ENCODE data around the gene LAMA3. TPM values are rescaled to one million over a fixed set of nuclear protein-coding genes. Genes with fewer than 3 reads are reported as not detected.

Gene LAMA3
- total RNA-seq, 8 experiments from 2014 or later, result 0.22 to 20.5 (median 1.9) TPM

DNA sequence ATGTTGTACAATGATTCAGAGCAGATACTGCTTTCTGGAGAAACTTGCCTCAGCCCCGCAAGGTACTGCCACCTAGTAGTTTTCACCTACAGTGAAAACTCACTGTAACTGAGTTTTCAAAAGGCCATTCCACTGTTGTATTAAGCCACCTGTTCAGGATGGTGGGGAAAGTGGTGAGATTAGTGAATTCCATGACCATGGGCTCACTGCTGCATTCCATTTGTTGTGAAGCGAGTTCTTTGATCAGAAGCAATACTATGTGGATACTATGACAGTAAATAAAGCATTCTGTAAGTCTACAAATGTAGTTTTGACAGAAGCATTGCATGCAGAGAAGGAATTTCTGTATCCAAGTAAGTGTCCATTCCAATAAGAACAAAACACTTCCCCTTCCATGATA, 113.6 kb downstream of the LAMA3 start:
- H3K4me1 ChIP-seq (replicated peaks in 1 of 2), result no peaks in the 10 kb centered on the region
- no peak overlapping the region for H3K4me3 ChIP-seq
- ATAC-seq (replicated peaks in 6 of 8), result no peak
- no peak overlapping the region for H3K27ac ChIP-seq
- 70 to 100% (median 90%) methylated on average over 1 to 2 of the region's 2 CpGs; no CpG with 5 or more reads in 4 of the 10 experiments for WGBS, 10 experiments
- in situ Hi-C loops (cut with MboI; ENCODE audit: low pct_unique_long_range_greater_than_20kb in 2 of 9, low sequenced_read_pairs in 9 of 9, unreplicated experiment in 9 of 9), result loop anchor here in 2 of 9 experiments (25.0 kb wide), 4 partner anchors 91 to 191 kb away; no protein-coding TSS in a partner anchor

DNA sequence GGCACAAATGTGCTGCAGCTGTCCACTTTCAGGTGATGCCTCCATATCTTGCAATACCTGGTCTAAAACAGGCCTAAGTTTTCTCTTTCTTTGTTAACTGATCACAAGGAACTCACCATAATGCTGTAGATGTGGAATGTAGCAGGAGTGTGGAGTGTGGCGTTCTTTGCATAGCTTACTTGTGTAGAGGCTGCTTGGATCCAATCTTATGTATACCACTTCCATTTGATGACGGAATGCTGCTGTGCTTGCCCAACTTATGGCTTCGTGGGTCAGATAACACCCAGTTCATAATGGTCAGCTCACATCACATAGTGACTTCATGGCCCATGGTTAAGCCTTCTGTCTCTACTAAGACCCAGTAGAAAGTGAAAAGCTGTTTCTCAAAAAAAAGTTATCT, 114.5 kb downstream of the LAMA3 start:
- H3K4me3 ChIP-seq, result no peak overlapping the region
- in situ Hi-C loops (cut with MboI; ENCODE audit: low pct_unique_long_range_greater_than_20kb in 2 of 9, low sequenced_read_pairs in 9 of 9, unreplicated experiment in 9 of 9), result loop anchor here in 2 of 9 experiments (25.0 kb wide), 4 partner anchors 91 to 191 kb away; no protein-coding TSS in a partner anchor
- 40 to 100% (median 85%) methylated on average over 1 to 3 of the region's 3 CpGs; no CpG with 5 or more reads in 2 of the 10 experiments for WGBS, 10 experiments
- no peak for ATAC-seq (replicated peaks in 6 of 8)
- H3K27ac ChIP-seq, result no peak overlapping the region
- no peaks in the 10 kb centered on the region for H3K4me1 ChIP-seq (replicated peaks in 1 of 2)

DNA sequence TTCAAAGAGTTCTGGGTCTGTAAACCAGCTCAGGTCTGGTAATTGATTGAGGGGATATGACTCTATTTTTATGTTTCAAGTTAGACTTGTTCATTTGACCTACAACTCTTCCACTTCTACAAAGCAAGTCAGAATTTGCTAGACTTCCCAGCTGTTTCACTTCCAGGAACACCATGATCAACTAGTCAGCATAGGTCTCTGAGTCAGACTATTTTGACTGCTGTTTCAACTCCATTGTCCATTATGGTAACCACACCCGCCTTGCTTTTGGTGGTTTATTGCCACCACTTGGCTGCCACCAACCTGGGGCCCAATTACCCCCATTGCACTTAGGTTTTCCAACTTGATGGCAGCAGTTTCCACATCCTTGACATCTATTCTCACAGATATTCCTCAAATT, 116.6 kb downstream of the LAMA3 start:
- in situ Hi-C loops (cut with MboI; ENCODE audit: low pct_unique_long_range_greater_than_20kb in 2 of 9, low sequenced_read_pairs in 9 of 9, unreplicated experiment in 9 of 9), result loop anchor here in 2 of 9 experiments (25.0 kb wide), 4 partner anchors 94 to 194 kb away; no protein-coding TSS in a partner anchor
- Histone ChIP-seq H3K27ac (no peak overlapping the region), H3K4me1 (replicated peaks in 1 of 2) (no peaks in the 10 kb centered on the region), H3K4me3 (no peak overlapping the region)
- ATAC-seq (replicated peaks in 6 of 8), result peak in 2 of 8 experiments; percentile 58 to 78
- 57 to 89% (median 63%) methylated on average over 1 of the region's 1 CpG; no CpG with 5 or more reads in 4 of the 10 experiments for WGBS, 10 experiments

DNA sequence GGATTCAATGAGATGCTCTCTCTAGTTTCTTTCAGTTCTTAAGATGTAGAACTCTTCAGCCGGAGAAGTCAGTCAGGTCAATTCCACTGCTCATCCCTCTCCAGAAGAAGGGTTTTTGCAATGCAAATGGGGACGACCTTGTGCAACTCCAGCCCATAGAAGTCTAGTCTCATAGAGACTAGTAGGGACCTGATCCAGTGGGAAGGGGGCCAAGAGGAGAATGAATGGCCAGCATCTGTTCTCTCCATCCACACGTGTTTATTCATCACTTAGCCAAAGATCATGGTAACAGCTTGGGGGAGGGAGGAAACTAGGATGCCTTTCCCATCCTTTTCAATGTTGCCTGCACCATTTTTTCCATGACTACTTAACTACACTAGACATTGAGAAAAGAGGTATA, 120.2 kb downstream of the LAMA3 start:
- H3K4me3 ChIP-seq, result no peak overlapping the region
- peak in 3 of 8 experiments; percentile 67 to 95 (median 90) for ATAC-seq (replicated peaks in 6 of 8)
- in situ Hi-C loops (cut with MboI; ENCODE audit: low pct_unique_long_range_greater_than_20kb in 2 of 9, low sequenced_read_pairs in 9 of 9, unreplicated experiment in 9 of 9), result loop anchor here in 2 of 9 experiments (25.0 kb wide), 4 partner anchors 97 to 197 kb away; no protein-coding TSS in a partner anchor
- 0 to 100% (median 28%) methylated on average over 1 to 3 of the region's 3 CpGs; no CpG with 5 or more reads in 3 of the 10 experiments for WGBS, 10 experiments
- H3K27ac ChIP-seq, result no peak overlapping the region
- no peaks in the 10 kb centered on the region for H3K4me1 ChIP-seq (replicated peaks in 1 of 2)

DNA sequence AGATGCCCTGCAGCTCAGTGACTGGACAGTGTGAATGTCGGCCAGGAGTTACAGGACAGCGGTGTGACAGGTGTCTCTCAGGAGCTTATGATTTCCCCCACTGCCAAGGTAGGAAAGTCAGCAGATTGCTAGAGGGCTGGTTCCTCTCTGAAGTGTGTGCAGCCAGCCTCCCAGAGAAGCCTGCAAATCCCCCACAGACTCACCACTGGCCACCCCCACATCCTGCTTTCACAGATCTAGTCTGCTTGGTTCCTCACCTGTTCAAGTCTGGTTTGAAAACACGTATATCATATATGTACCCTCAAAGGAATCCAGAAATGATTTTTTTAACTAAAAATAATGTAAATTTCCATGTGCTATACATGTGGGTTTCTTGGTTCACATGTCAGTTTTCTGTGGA, 121.1 kb downstream of the LAMA3 start:
- ATAC-seq (replicated peaks in 6 of 8), result no peak
- H3K27ac ChIP-seq, result no peak overlapping the region
- WGBS, 10 experiments, result 57 to 93% (median 80%) methylated on average over 1 to 3 of the region's 3 CpGs; no CpG with 5 or more reads in 6 of the 10 experiments
- no peak overlapping the region for H3K4me3 ChIP-seq
- in situ Hi-C loops (cut with MboI; ENCODE audit: low pct_unique_long_range_greater_than_20kb in 2 of 9, low sequenced_read_pairs in 9 of 9, unreplicated experiment in 9 of 9), result loop anchor here in 2 of 9 experiments (25.0 kb wide), 4 partner anchors 98 to 198 kb away; no protein-coding TSS in a partner anchor
- H3K4me1 ChIP-seq (replicated peaks in 1 of 2), result no peaks in the 10 kb centered on the region

DNA sequence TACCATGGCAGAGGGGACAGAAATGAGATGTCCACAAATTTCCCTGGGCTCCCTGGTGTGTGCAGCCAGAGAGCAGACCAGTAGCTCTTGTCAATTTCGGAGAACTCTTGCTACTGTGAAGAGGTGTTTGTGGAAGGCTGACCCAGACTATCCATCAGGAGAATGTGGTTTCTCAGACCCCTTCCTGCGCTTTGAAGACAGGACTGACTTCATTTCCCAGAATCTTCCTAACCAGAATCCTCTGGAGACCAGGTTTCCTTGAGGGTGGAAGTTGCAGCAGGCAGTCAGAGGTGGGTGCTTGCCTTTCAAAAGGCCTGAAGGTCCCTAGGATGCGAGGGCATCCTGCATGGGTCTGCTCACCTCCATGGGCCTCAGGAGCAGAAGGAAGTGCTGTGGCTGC, 121.9 kb downstream of the LAMA3 start:
- H3K27ac ChIP-seq, result no peak overlapping the region
- H3K4me3 ChIP-seq, result no peak overlapping the region
- in situ Hi-C loops (cut with MboI; ENCODE audit: low pct_unique_long_range_greater_than_20kb in 2 of 9, low sequenced_read_pairs in 9 of 9, unreplicated experiment in 9 of 9), result loop anchor here in 2 of 9 experiments (25.0 kb wide), 4 partner anchors 99 to 199 kb away; no protein-coding TSS in a partner anchor
- ATAC-seq (replicated peaks in 6 of 8), result no peak
- no peaks in the 10 kb centered on the region for H3K4me1 ChIP-seq (replicated peaks in 1 of 2)
- WGBS, 10 experiments, result 72 to 80% (median 80%) methylated on average over 1 to 2 of the region's 3 CpGs; no CpG with 5 or more reads in 7 of the 10 experiments

DNA sequence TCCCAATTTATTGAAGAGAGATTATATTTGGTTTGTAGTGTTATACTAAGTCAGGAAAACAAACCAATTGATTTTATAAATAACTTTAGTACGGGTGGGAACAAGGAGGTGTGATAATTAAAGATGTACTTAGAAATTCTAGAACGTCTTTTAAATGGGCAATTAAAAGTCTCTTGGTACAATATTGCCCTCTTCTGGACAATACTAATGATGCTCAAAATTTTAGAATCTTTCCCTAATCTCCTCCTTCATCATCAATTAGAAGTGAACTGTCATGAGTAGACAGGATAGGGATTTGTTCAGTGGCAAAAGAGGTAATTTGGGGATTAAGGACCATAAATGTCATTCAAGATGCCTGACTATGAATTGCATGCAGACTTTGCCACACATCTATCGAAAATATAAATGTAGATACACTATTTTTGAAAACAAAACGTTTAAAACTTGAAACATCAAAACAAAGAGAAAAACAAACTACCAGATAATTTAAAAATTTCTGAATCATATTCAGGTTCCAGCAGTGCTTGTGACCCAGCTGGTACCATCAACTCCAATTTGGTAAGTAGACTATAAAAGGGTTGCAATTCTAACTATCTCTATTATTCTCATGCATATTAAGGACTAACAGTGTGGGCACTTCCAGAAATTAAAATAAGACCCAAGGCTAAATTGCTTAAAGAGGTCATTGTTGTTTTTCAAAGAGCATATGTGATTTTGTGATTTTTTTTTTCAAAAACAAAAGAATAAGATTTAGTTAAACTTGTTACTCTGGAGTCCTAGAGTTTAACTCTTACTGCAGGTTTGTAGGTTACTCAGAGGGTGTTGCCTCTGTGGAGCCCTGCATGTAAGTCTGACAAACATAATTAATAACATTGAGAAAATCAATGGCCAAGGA, 123.5 kb downstream of the LAMA3 start:
- Histone ChIP-seq H3K27ac (no peak overlapping the region), H3K4me3 (no peak overlapping the region), H3K4me1 (replicated peaks in 1 of 2) (no peaks in the 10 kb centered on the region)
- 7 to 35% (median 24%) methylated on average over 2 to 4 of the region's 4 CpGs for WGBS, 10 experiments
- ATAC-seq (replicated peaks in 6 of 8), result peak in 1 of 8 experiments; percentile 59
- in situ Hi-C loops (cut with MboI; ENCODE audit: low pct_unique_long_range_greater_than_20kb in 2 of 9, low sequenced_read_pairs in 9 of 9, unreplicated experiment in 9 of 9), result loop anchor here in 2 of 9 experiments (25.0 kb wide), 4 partner anchors 100 to 200 kb away; no protein-coding TSS in a partner anchor

DNA sequence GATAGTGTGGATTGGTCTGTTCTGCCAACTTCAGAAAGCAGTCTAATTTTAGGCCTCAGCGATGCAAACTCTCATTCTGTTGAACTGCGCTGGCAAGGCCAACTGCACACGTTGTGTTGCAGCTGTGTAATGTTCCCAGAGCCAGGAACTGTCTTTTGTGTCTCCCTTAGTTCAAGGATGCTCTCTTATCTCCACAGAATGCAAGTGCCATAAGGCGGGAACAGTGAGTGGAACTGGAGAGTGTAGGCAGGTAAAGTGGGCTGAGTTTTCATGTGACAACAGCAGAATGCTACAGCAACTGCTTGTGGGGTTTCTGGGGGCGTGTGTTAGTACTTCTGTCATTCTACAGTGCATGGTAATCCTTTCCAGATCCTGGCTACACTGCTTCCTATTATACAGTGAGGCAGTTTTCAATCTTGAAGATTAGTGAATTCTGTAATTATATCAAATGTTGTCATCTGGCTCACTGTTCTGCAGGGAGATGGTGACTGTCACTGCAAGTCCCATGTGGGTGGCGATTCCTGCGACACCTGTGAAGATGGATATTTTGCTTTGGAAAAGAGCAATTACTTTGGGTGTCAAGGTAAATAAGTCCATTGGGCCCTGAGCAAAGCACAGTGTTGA, 125.8 kb downstream of the LAMA3 start:
- in situ Hi-C loops (cut with MboI; ENCODE audit: low pct_unique_long_range_greater_than_20kb in 2 of 9, low sequenced_read_pairs in 9 of 9, unreplicated experiment in 9 of 9), result loop anchor here in 2 of 9 experiments (25.0 kb wide), 4 partner anchors 97 to 203 kb away; no protein-coding TSS in a partner anchor
- no peak for ATAC-seq (replicated peaks in 6 of 8)
- WGBS, 10 experiments, result 44 to 100% (median 79%) methylated on average over 1 to 7 of the region's 7 CpGs; no CpG with 5 or more reads in 2 of the 10 experiments
- H3K4me3 ChIP-seq, result no peak overlapping the region
- no peak overlapping the region for H3K27ac ChIP-seq
- no peaks in the 10 kb centered on the region for H3K4me1 ChIP-seq (replicated peaks in 1 of 2)

DNA sequence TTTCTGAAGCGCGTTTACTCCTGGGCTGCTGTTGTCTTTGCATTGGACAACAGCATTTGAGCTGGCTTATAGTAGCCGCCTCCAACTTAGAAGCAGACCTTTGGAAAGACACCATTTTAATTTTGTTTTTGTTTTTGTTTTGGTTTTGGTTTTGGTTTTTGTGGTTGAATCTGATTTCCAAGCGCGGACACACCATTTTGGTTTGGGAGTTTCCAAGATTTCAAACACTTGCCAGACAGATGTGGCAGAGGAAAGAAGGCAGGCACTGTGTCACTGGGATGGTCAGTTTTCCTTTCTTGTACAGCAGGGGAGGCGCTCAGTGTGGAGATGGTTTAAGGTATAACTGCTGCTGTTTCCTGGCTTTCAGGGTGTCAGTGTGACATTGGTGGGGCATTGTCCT, 126.8 kb downstream of the LAMA3 start:
- H3K27ac ChIP-seq, result no peak overlapping the region
- WGBS, 10 experiments, result 89 to 100% (median 98%) methylated on average over 1 to 6 of the region's 6 CpGs; no CpG with 5 or more reads in 2 of the 10 experiments

DNA sequence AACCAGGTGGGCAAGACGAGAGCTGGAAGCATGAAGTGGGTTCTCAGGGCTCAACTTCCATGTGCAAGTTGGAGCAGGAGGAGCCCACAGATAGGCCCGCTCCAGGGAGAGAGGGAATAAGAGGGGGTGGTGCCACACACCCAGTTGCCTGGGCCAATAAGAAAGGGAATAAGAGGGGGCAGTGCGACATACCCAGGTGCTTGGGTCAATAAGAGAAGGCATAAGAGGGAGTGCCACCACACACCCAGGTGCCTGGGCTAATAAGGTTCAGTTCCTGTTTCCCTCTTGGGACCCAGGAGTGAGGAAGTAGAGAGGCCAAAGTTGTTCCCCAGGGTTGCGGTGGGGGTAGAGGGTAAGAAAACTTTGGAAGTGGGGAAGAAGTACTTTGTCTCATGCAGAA, 127.5 kb downstream of the LAMA3 start:
- WGBS, 10 experiments, result 83 to 100% (median 93%) methylated on average over 1 to 3 of the region's 4 CpGs; no CpG with 5 or more reads in 3 of the 10 experiments
- no peak for ATAC-seq (replicated peaks in 6 of 8)
- H3K27ac ChIP-seq, result no peak overlapping the region
- no peak overlapping the region for H3K4me3 ChIP-seq
- in situ Hi-C loops (cut with MboI; ENCODE audit: low pct_unique_long_range_greater_than_20kb in 2 of 9, low sequenced_read_pairs in 9 of 9, unreplicated experiment in 9 of 9), result loop anchor here in 2 of 9 experiments (25.0 kb wide), 4 partner anchors 96 to 204 kb away; no protein-coding TSS in a partner anchor
- H3K4me1 ChIP-seq (replicated peaks in 1 of 2), result no peaks in the 10 kb centered on the region

More for the DNA sequence above, 126.8 kb downstream of the LAMA3 start:
- H3K4me1 ChIP-seq (replicated peaks in 1 of 2), result no peaks in the 10 kb centered on the region
- in situ Hi-C loops (cut with MboI; ENCODE audit: low pct_unique_long_range_greater_than_20kb in 2 of 9, low sequenced_read_pairs in 9 of 9, unreplicated experiment in 9 of 9), result loop anchor here in 2 of 9 experiments (25.0 kb wide), 4 partner anchors 96 to 204 kb away; no protein-coding TSS in a partner anchor
- no peak overlapping the region for H3K4me3 ChIP-seq
- no peak for ATAC-seq (replicated peaks in 6 of 8)

DNA sequence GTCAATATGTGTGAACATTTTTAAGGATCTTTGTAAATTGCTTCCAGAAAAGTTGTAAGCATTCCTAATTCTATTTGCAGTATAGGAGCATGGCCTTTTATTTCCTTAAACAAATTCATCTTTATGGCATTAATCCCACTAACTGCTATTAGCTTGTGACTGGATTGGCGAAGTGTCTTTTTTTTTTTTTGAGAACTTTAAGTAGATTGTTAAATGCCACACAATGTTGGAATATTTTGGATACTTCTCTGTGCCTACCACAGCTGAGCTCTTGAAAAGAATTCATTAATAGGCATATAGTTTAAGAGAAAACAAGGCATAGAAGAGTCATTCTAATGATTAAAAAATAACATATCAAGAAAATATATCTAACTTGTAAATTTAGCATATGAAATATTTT, 129.7 kb downstream of the LAMA3 start:
- Histone ChIP-seq H3K27ac (no peak overlapping the region), H3K4me1 (replicated peaks in 1 of 2) (no peaks in the 10 kb centered on the region), H3K4me3 (no peak overlapping the region)
- ATAC-seq (replicated peaks in 6 of 8), result peak in 1 of 8 experiments; percentile 60
- 17 to 100% (median 72%) methylated on average over 1 of the region's 1 CpG; no CpG with 5 or more reads in 2 of the 10 experiments for WGBS, 10 experiments
- in situ Hi-C loops (cut with MboI; ENCODE audit: low pct_unique_long_range_greater_than_20kb in 2 of 9, low sequenced_read_pairs in 9 of 9, unreplicated experiment in 9 of 9), result loop anchor here in 2 of 9 experiments (25.0 kb wide), 4 partner anchors 93 to 207 kb away; no protein-coding TSS in a partner anchor

DNA sequence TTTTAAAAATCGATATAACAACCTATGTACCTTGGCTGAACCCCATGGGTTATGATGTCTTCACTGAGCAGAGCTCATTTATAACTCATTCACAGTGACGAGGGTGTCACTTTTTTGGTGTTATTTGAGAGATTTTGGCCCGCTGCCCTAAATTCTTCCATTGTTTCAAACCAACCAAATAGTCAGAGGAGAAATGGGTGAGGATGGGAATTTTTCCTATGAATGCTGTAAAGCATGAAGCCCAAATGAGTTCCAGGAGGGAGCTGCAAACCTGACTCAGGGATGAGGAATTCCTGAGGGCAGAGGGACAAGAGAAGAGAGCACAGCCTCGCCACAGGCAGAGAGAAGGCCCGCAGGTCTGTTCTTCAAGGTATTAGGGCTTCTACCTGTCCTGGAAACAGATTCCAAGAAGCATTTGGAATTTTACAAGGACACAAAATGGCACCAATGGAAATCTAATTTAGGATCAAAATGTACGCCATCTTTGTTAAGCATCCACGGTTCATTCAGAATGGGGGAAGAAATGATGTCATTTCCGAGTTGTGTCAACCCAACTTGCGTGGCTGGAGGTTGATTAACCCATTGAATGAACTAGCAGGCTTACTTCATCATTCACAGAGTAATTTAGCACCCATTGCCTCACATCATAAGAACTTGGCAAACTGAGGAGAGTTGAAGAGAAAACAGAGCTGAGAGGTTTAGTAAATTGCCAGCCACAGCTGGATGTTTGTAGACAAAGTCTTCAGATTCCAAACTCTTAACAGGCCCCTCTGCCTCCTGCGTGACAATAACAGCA, 133.5 kb downstream of the LAMA3 start:
- 50 to 100% (median 78%) methylated on average over 1 to 9 of the region's 10 CpGs for WGBS, 10 experiments
- Histone ChIP-seq H3K4me1 (replicated peaks in 1 of 2) (no peaks in the 10 kb centered on the region), H3K27ac (no peak overlapping the region), H3K4me3 (no peak overlapping the region)
- in situ Hi-C loops (cut with MboI; ENCODE audit: low pct_unique_long_range_greater_than_20kb in 2 of 9, low sequenced_read_pairs in 9 of 9, unreplicated experiment in 9 of 9), result loop anchor here in 2 of 9 experiments (25.0 kb wide), 4 partner anchors 90 to 210 kb away; no protein-coding TSS in a partner anchor
- no peak for ATAC-seq (replicated peaks in 6 of 8)
